ENCODE data around the gene TOLLIP. TPM values are rescaled to one million over a fixed set of nuclear protein-coding genes. Genes with fewer than 3 reads are reported as not detected.

Gene TOLLIP
- total RNA-seq, 1 experiment from 2014 or later = 32.3 TPM

- Histone ChIP-seq H4K20me1 (ENCODE audit: control insufficient read depth, insufficient read depth, insufficient read length) (no peaks in the 10 kb centered on the region), H3K9ac (ENCODE audit: extremely low read depth, insufficient read length, low read length) (no peak overlapping the region), H3K23me2 (ENCODE audit: insufficient read length, low read depth, low read length, poor library complexity, severe bottlenecking) (no peaks in the 10 kb centered on the region), H2BK5ac (ENCODE audit: insufficient read length, low read length) (no peak overlapping the region), H3K27me3 (ENCODE audit: insufficient read depth, low read length) (no peaks in the 10 kb centered on the region), H3K23ac (ENCODE audit: insufficient read length, low read depth, low read length) (no peak overlapping the region), H4K91ac (ENCODE audit: insufficient read length, low read depth, low read length) (no peak overlapping the region), H4K5ac (ENCODE audit: insufficient read length, low read depth, low read length) (no peak overlapping the region), H3K27ac (ENCODE audit: insufficient read length, low read depth, low read length) (no peak overlapping the region), H3K79me1 (ENCODE audit: insufficient read depth, low read depth, low read length, poor library complexity, severe bottlenecking) (peaks cover 14% of the 10 kb centered on the region), H4K8ac (replicated peaks; ENCODE audit: insufficient read length, low read depth, low read length) (no peak overlapping the region), H2AFZ (ENCODE audit: low read length) (no peak overlapping the region), H3K4me1 (ENCODE audit: insufficient read depth, low read length) (no peaks in the 10 kb centered on the region; the same call in 1 of the 2 replicates), H3K18ac (ENCODE audit: insufficient read length, low read depth, low read length) (no peak overlapping the region), H3K14ac (ENCODE audit: insufficient read depth, low read length) (peak overlapping the region; percentile 47; the same call in 1 of the 2 replicates), H3K56ac (ENCODE audit: insufficient read length, low read depth, low read length) (no peak overlapping the region), H3K79me2 (ENCODE audit: insufficient read depth, low read length) (peaks cover 1% of the 10 kb centered on the region; the same call in 1 of the 2 replicates), H3T11ph (ENCODE audit: low read length) (no peak overlapping the region), H2AK5ac (ENCODE audit: insufficient read length, low read length) (no peak overlapping the region), H3K9me3 (ENCODE audit: control insufficient read depth, low read depth, low read length) (no peaks in the 10 kb centered on the region), H2BK12ac (ENCODE audit: insufficient read length, low read depth, low read length) (no peak overlapping the region), H2BK120ac (ENCODE audit: low read depth, low read length, poor library complexity, severe bottlenecking) (no peak overlapping the region), H2BK15ac (ENCODE audit: low read depth, low read length) (no peak overlapping the region), H3K4me2 (ENCODE audit: insufficient read depth, insufficient read length, low read length) (no peak overlapping the region), H2BK20ac (ENCODE audit: low read depth, low read length, poor library complexity, severe bottlenecking) (no peak overlapping the region), H3K4ac (ENCODE audit: low read depth, low read length) (no peak overlapping the region)
- TF ChIP-seq CTCF (conservative IDR thresholded peaks at IDR 0.05) = no peak
- Mint-ChIP-seq H3K4me3 (no peak overlapping the region), H3K36me3 (ENCODE audit: insufficient read depth in 1 of 3, low read depth in 3 of 3) (peaks cover 2 to 5% (median 5%) of the 10 kb centered on the region in 3 experiments; a peak in 3 of 7 replicates), H3K27me3 (ENCODE audit: low read depth) (no peaks in the 10 kb centered on the region), H3K27ac (no peak overlapping the region), H3K9me3 (no peaks in the 10 kb centered on the region), H3K4me1 (peaks cover 21 to 32% of the 10 kb centered on the region in 2 experiments)
- WGBS (ENCODE audit: extremely low coverage, insufficient read length, low lambda C conversion rate) = no CpG with 5 or more reads among the region's 13 CpGs
- DNase-seq = peak; percentile 22
These were observed 7.4 kb downstream of the TOLLIP start for GRCh38 chr11:1302041-1302460.

Data from H9 (cell line).